HG02840 (cell line): ENCODE measurements around the gene NFIA.

Experiments used
- ATAC-seq: cut with Tn5 transposase; IDR thresholded peaks from one replicate; pipeline ENCODE4 v1.9.1; 2021; ENCODE audit warnings: mild to moderate bottlenecking, moderate library complexity, moderate number of reproducible peaks; ENCODE audit not compliant: unreplicated experiment, low FRiP score

Gene NFIA

GRCh38 chr1:61341426-61341825, 259.1 kb downstream of the NFIA start:
- ATAC-seq = no peak

DNA sequence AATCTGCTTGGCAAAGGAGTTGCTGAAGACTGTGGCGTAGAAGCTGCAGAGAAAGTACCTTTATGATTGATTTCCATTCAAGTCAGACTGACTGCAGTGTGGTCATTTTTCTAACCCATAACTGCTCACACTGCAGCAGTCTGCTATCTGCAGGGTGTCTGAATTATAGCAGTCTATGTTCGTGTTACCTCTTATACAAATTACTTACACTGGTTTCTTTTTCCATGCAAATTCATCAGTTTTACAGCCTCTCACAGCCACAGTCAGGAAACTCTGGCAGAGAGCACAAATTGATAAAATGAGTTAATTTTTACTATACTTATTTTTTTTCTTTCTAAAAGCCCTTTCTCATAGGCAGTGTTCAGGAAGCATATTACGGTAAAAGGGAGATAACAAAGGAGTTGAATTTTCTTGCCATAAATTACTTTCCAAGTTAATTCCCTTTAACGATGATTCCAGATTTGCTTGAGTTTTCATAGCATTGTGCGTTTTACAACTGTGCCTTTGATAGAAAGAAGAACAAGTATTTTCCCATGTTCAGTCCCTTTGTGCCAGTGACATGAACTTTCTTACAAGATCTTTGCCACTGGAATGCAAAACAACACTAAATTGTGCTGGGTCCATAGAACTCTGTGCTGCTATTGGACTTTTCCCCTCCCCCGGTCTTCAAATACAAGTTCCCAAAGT, 261.5 kb downstream of the NFIA start:
- ATAC-seq = no peak

- ATAC-seq = no peak
Observed at GRCh38 chr1:61344696-61345095, 262.3 kb downstream of the NFIA start.

DNA sequence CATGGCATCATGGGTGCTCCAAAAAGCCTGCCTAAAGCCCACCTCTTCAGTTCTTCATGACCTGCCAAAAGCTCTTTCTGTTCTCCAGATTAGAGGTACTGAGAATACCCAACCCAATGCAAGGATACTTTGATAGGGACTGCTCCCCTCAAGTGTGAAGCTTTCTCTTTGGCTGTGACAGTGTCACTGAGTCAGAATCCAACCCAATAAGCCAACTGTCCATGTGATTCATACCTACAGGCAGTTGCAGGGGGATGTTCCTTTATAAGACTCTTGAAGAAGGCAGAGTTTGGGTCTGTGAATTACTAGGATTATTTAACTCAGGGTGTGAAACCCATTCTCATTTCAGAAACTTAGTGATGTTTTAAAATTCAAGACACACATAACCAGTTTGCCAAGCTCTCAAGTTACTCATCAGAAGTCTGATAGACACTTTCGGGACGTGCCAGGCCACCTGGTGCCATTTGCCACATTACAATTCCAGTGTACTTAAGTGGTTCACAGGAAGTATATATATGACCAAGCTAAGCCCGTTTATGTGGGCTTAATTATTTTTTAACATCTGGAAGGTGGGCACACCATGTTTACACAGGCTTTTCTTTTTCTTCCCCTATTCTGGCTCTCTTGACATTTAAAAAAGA, 265.8 kb downstream of the NFIA start:
- no peak for ATAC-seq

- ATAC-seq = no peak
Observed at GRCh38 chr1:61352845-61353435, 270.6 kb downstream of the NFIA start.

- no peak for ATAC-seq
Observed at GRCh38 chr1:61353797-61354406, 271.5 kb downstream of the NFIA start.

DNA sequence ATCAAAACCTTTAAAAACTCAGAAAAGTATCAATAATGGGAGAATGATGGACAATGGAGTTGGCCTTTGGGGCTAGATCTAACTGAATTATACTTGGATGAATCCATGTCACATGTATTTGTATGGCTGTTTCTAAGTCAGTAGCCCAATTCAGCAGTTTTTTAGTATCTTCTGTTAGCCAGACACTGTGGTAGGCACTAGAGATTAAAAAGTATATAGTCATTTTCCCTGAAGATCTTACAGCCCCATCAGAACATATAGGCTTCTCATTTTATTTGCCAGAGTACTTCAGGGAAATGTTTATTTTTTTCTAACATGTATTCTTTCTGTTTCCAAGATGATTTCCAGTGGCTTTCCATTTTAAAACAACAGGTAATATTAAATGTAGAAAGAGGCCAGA, 273.7 kb downstream of the NFIA start:
- no peak for ATAC-seq

DNA sequence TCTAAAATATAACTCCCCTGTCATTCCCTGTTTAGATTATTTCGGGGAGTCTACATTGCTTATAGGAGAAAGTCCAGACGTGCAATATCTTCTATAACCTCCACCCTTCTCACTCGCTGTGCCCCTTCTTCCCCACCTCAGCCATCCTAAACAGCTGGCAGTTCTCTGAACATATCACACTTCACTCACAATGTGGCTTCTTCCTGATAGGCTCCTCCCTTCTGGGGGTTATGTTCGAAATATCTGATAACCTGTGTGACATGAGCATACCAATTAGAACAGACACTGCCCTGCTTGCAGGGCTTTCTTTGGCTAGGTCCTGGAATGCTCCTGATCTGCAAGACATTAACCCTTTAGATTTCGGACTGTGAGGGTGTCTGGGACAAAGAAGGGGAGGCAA, 274.6 kb downstream of the NFIA start:
- no peak for ATAC-seq

DNA sequence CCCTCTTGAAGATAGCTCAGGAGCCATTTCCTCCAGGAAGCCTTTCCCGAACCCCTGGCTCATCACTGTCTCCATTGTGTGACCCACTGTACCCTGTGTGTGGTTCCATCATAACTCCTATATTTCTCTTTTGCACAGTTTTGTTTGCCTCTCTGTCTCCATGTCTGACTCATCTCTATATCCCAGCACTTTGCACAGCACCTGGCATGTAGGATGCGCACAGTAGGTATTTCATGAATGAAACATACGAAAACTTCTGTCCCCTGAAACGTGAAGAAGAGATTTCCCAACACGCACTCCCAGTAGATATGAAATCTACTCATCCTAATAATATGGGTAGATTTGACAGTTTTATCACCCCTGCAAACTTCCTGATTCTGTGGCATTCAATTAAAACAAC, 275.2 kb downstream of the NFIA start:
- ATAC-seq = no peak

DNA sequence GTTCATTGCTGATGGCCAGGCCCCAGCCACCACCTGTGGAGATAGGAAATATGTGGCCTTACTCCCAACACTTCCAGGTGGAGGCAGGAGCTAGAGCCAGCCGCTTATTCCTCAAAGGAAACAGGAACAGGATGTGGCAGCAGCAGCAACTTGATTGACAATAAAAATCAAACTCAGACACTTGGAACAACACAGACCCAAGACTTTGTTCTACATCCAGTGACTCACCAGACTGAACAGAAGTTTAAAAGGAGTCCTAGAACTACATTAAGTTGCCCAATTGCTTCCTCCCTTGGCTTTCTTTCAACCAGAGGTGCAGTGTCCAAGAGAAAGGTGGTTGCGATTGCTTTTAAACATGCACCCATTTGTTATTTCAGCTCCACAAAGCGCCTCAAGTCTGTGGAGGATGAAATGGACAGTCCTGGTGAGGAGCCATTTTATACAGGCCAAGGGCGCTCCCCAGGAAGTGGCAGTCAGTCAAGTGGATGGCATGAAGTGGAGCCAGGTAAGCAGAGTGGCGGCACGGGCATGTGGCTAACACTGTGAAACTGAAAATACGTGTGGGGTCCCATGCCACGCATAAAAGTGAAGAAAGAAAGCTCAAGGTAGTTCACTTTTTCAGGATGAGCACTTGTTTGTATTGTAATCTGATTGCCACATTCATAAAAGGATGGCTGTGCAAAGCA, 276.6 kb downstream of the NFIA start:
- ATAC-seq = no peak

DNA sequence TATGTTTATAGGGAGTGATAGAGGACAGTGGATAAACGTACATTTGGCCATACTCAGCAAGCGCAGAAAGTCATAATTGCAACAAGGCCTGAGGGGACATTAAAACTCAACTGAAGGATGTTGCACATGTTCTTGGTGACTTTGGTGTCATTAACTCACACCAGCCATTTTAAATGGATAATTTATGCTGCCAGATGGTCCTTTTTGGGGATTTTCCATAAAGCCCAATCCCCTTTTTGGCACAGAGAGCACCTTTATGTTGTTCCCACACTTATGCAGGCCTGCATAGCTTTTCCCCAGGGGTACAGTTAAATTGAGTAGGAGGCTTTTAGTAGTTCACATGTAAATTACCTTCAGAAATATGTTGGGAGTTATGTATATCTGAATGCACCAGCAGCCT, 279.6 kb downstream of the NFIA start:
- no peak for ATAC-seq

DNA sequence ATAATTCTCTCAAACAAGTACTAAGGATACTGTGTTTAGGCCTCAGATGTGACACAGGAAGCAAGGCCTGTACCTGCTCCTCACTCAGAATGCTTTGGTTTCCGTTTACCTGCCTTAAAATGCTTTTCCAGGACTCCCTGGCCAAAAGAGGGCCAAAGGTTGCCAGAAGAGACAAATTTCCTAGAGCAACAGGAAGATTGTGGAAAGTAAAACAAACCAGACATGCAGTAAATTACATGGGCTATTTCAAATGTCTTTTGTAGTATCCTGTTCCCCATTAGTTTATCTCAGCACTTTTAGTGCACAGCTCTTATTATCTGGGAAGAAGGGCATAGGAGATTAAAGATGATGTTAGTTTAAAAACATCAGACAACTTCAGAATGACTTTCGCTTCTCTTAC, 280.0 kb downstream of the NFIA start:
- ATAC-seq = no peak

GRCh38 chr1:61368366-61368765, 286.0 kb downstream of the NFIA start:
- no peak for ATAC-seq

DNA sequence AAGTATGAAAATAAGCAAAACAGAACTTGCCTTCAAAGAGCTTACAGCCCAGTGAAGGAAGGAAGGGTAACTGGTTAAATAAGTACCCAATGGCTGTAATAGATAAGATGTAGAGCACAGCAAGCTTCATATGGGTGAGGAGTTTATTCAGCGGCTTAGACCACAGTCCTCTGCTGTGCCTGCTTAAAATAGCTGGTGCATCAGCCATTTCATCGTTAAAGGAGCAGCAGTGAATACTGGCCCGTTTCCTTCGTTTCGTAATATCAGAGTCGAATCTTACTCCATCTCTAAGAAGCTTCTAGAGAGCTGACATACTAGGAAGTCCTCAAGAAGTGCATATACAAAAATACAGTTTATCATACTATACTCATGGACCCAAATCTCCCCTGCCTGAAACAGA, 286.5 kb downstream of the NFIA start:
- no peak for ATAC-seq

DNA sequence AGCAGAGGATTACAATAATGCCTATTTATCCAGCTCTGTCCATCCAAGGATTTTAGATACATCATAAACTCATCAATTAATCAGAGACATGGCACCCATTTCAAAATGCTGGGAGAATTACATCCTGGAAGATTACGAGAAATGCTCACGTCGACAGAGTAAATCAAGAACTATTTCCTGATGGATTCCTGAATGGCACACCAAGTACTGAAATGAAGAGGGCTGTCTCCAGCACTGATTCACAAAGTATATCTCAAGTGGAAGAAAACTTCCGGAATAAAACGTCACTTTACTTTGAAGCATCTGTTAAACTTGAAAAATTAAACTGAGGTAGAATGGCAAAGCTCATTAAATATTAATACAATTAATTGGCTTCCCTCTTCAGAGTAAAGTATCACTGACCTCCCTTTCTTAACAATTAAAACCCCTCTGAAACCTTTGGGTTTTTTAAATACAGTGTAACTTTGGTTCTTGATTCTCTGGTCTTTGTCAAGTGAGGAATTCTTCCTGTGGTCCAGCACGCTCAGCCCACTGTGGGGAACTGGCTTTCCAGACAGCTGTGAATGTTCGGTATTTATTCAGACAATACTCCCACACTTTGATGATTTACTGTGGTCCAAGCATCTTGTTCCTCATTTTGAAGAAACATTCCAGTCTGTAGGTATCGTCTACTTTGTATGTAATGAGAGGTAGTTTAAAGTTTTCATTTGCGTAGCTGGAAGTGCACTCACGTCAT, 288.0 kb downstream of the NFIA start:
- ATAC-seq = no peak

- no peak for ATAC-seq
Observed at GRCh38 chr1:61370913-61371279, 288.5 kb downstream of the NFIA start.

- no peak for ATAC-seq
Observed at GRCh38 chr1:61372944-61373343, 290.6 kb downstream of the NFIA start.

DNA sequence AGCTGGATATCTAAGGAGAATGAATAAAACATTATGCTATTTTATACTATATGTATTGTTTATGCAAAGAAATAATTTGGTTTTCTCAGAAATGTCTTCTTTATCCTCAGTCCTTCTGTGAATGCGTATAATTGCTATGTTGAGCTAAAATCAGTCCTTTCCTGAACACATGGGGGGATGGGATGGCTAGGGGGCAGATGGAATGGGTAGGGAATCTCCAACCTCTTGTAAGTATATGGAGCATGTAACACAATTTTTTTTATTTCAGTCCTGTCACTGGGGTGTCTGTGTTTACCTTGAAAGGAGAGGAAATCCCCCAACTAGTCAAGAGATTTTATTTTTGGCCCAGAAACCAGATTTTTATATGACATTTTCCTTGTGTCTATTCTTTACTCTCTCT, 291.8 kb downstream of the NFIA start:
- no peak for ATAC-seq

DNA sequence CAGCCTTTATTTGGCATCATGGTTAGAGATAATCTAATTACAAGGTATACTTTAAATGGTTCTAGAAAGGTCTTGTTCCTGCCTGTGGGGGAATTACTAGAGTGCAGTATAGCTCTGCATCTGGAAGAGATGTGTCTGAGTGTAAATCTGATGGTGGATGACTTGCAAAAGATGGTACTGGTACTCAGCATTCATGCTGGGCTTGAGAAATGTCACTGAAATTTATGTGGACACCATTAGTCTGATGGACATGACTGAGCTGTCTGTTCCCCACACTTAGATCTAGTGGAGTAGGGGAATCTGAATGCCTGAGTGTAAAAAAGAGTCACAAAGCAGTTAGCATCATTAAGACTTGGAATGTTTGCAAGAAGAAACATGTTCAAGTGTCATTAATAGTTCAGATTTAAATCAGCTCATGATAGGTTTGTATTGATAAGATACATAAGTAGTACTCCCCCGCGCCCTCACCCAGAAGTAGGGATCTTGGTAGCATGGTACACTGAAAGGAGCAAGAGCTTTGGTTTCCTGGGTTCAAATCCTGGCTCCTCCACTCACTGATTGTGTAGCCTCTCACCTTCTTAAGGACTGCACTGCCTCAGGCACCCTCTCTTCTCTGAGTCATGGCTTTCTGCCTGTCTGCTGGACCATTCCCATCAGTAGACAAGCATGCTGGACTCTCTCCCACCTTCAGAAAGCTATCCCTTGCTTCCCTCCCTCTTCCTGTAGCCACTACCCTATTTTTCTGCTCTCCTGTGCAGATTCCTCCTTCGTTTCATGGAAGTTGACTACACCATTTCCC, 292.9 kb downstream of the NFIA start:
- ATAC-seq = no peak

GRCh38 chr1:61376151-61376550, 293.8 kb downstream of the NFIA start:
- ATAC-seq = no peak
